Panc1 (cell line): ENCODE measurements around the gene EIF2S3. TPM values are rescaled to one million over a fixed set of nuclear protein-coding genes. Genes with fewer than 3 reads are reported as not detected.

Source experiments
- ATAC-seq: fragments of 200-7000 bp; cut with Tn5 transposase; 2 replicates; pipeline ENCODE4 v1.9.1; 2020; ENCODE audit warnings: mild to moderate bottlenecking, moderate library complexity
- BruUV-seq: library from RNA; stranded (reverse); fragments of 400-500 nt; replicated peaks from 2 replicates; lab custom pipeline; 2021; lab: Mats Ljungman, UMichigan
- CTCF ChIA-PET: fragments of 300-600 bp; sonication (Branson Sonifier 250); formaldehyde crosslinking; loops from one replicate; lab custom pipeline; 2022; ENCODE audit warnings: antibody characterized with exemption; lab: Charles Lee
- POLR2A ChIA-PET: fragments of 300-600 bp; sonication (Branson Sonifier 250); formaldehyde crosslinking; loops from one replicate; lab custom pipeline; 2022; ENCODE audit warnings: antibody characterized with exemption; lab: Charles Lee
- DNase-seq: peaks from one replicate; pipeline ENCODE4 v3.0.0-alpha.2; 2010; ENCODE audit warnings: low read depth, low spot score
- H3K27ac ChIP-seq: 2 replicates; pipeline ENCODE4 v1.5.1; 2011; ENCODE audit warnings: mild to moderate bottlenecking, low read length, inconsistent platforms
- H3K27me3 ChIP-seq: fragments of 200-500 bp; sonication (Bioruptor generic); 2 replicates; pipeline ENCODE4 v1.6.0; 2014; ENCODE audit warnings: low read length, inconsistent platforms; ENCODE audit not compliant: control insufficient read depth, insufficient read depth
- H3K36me3 ChIP-seq: fragments of 200-500 bp; sonication (Bioruptor generic); 2 replicates; pipeline ENCODE4 v1.5.1; 2014; ENCODE audit warnings: inconsistent platforms, mild to moderate bottlenecking, low read length, moderate library complexity; ENCODE audit not compliant: control insufficient read depth, insufficient read depth
- H3K4me1 ChIP-seq: 2 replicates; pipeline ENCODE4 v1.5.1; 2011; ENCODE audit warnings: inconsistent platforms, mild to moderate bottlenecking, low read length, moderate library complexity; ENCODE audit not compliant: control insufficient read depth, insufficient read depth
- H3K4me3 ChIP-seq, 2 experiments: 2 replicates each; pipeline ENCODE4 v1.5.1; 2011 to 2012; ENCODE audit warnings: low read depth in 2 of 2, low read length in 2 of 2, mild to moderate bottlenecking in 2 of 2, inconsistent platforms in 1 of 2, moderate library complexity in 1 of 2
- H3K9me3 ChIP-seq: fragments of 200-500 bp; sonication (Bioruptor generic); 2 replicates; pipeline ENCODE4 v1.5.1; 2014; ENCODE audit warnings: low read depth, mild to moderate bottlenecking, inconsistent platforms, low read length, moderate library complexity; ENCODE audit not compliant: control insufficient read depth, insufficient read depth
- POLR2AphosphoS5 ChIP-seq: IDR thresholded peaks from 2 replicates; pipeline ENCODE4 v1.6.1; 2012; ENCODE audit warnings: mild to moderate bottlenecking, low read depth, low read length, moderate library complexity
- SIN3A ChIP-seq: IDR thresholded peaks from 2 replicates; pipeline ENCODE4 v1.6.1; 2012; ENCODE audit warnings: low read depth, mild to moderate bottlenecking, low read length, moderate library complexity, borderline replicate concordance; ENCODE audit not compliant: insufficient read depth
- TCF7L2 ChIP-seq: IDR thresholded peaks from 2 replicates; pipeline ENCODE4 v1.6.1; 2011; ENCODE audit warnings: mild to moderate bottlenecking, low read depth, low read length, inconsistent platforms
- in situ Hi-C: cut with HindIII; loops from 2 replicates; pipeline ENCODE4 v1.10.0; 2016; ENCODE audit warnings: low sequenced_read_pairs, low pct_unique_long_range_greater_than_20kb
- intact Hi-C: fragments of 100-400 bp; cut with micrococcal nuclease; formaldehyde crosslinking; loops from one replicate; pipeline ENCODE4 v1.10.0; 2022; ENCODE audit not compliant: unreplicated experiment
- total RNA-seq: library from RNA; stranded (reverse); gene quantifications from one replicate; pipeline ENCODE4 v1.2.1, GENCODE V29; 2021; ENCODE audit not compliant: unreplicated experiment
- TF ChIP-seq, protein P1 (sequence below), 2 experiments: IDR thresholded peaks; 2 replicates each; pipeline ENCODE4 v1.6.1; 2011 to 2012; ENCODE audit warnings: low read depth in 2 of 2, control low read depth in 1 of 2, low read length in 1 of 2, mild to moderate bottlenecking in 1 of 2, moderate library complexity in 1 of 2; ENCODE audit not compliant: insufficient read depth in 1 of 2
- TF ChIP-seq, protein P2 (sequence below): fragments of 450-650 bp; IDR thresholded peaks from 2 replicates; pipeline ENCODE4 v1.5.1; 2017; ENCODE audit warnings: mild to moderate bottlenecking

Gene EIF2S3
- total RNA-seq, 1 experiment from 2014 or later = 154 TPM

DNA sequence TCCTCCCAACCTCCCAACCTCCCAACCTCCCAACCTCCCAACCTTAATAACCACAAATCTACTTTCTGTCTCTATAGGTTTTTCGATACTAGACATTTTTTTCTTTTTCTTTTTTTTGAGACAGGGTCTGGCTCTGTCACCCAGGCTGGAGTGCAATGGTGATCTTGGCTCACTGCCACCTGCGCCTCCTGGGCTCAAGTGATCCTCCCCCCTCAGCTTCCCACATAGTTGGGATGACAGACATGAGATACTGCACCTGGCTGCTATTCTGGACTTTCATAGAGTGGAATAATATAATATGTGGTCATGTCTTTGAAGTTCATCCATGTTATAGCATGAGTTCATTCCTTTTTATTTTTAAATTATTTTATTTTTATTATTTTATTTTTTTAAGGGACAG lies 55.3 kb downstream of the EIF2S3 start:
- DNase-seq (no peak), ATAC-seq (no peak)
- ChIA-PET POLR2A (no interaction called here), CTCF (no interaction called here)
- Histone ChIP-seq H3K4me1 (no peaks in the 10 kb centered on the region), H3K9me3 (no peaks in the 10 kb centered on the region), H3K36me3 (no peaks in the 10 kb centered on the region), H3K4me3 (no peak overlapping the region), H3K27me3 (no peaks in the 10 kb centered on the region), H3K27ac (no peak overlapping the region)
- no TSS peak for BruUV-seq
- intact Hi-C loops (no loop called here), in situ Hi-C loops (no loop called here)
- no peak for TF ChIP-seq POLR2AphosphoS5
- TF ChIP-seq, protein P1, sequence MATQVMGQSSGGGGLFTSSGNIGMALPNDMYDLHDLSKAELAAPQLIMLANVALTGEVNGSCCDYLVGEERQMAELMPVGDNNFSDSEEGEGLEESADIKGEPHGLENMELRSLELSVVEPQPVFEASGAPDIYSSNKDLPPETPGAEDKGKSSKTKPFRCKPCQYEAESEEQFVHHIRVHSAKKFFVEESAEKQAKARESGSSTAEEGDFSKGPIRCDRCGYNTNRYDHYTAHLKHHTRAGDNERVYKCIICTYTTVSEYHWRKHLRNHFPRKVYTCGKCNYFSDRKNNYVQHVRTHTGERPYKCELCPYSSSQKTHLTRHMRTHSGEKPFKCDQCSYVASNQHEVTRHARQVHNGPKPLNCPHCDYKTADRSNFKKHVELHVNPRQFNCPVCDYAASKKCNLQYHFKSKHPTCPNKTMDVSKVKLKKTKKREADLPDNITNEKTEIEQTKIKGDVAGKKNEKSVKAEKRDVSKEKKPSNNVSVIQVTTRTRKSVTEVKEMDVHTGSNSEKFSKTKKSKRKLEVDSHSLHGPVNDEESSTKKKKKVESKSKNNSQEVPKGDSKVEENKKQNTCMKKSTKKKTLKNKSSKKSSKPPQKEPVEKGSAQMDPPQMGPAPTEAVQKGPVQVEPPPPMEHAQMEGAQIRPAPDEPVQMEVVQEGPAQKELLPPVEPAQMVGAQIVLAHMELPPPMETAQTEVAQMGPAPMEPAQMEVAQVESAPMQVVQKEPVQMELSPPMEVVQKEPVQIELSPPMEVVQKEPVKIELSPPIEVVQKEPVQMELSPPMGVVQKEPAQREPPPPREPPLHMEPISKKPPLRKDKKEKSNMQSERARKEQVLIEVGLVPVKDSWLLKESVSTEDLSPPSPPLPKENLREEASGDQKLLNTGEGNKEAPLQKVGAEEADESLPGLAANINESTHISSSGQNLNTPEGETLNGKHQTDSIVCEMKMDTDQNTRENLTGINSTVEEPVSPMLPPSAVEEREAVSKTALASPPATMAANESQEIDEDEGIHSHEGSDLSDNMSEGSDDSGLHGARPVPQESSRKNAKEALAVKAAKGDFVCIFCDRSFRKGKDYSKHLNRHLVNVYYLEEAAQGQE (IDR thresholded peaks at IDR 0.05; ENCODE audit: insufficient read depth in 1 of 2, low read depth in 2 of 2, low read length in 1 of 2) = no peak
- no peak for TF ChIP-seq SIN3A
- TF ChIP-seq, protein P2, sequence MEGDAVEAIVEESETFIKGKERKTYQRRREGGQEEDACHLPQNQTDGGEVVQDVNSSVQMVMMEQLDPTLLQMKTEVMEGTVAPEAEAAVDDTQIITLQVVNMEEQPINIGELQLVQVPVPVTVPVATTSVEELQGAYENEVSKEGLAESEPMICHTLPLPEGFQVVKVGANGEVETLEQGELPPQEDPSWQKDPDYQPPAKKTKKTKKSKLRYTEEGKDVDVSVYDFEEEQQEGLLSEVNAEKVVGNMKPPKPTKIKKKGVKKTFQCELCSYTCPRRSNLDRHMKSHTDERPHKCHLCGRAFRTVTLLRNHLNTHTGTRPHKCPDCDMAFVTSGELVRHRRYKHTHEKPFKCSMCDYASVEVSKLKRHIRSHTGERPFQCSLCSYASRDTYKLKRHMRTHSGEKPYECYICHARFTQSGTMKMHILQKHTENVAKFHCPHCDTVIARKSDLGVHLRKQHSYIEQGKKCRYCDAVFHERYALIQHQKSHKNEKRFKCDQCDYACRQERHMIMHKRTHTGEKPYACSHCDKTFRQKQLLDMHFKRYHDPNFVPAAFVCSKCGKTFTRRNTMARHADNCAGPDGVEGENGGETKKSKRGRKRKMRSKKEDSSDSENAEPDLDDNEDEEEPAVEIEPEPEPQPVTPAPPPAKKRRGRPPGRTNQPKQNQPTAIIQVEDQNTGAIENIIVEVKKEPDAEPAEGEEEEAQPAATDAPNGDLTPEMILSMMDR = no peak
- no peak for TF ChIP-seq TCF7L2

DNA sequence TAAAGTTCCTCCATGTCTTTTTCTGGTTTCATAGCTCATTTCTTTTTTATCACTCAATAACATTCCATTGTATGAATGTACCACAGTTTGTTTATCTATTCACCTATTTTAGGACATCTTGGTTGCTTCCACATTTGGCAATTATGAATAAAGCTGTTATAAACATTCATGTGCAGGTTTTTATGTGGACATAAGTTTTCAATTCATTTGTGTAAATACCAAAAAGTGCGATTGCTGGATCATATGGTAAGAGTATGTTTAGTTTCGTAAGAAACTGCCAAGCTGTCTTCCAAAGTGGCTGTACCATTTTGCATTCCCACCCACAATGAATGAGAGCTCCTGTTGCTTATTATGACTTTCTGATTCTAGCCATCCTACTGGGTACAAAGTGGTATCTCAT lies 58.4 kb downstream of the EIF2S3 start:
- ATAC-seq (no peak), DNase-seq (no peak)
- Histone ChIP-seq H3K27me3 (no peaks in the 10 kb centered on the region), H3K4me1 (no peaks in the 10 kb centered on the region; the same call in 1 of the 2 replicates), H3K27ac (no peak overlapping the region), H3K9me3 (no peaks in the 10 kb centered on the region), H3K4me3 (no peak overlapping the region), H3K36me3 (no peaks in the 10 kb centered on the region)
- ChIA-PET CTCF (no interaction called here), POLR2A (no interaction called here)
- in situ Hi-C loops (no loop called here), intact Hi-C loops (no loop called here)
- TF ChIP-seq TCF7L2 = no peak
- TF ChIP-seq SIN3A = no peak
- no peak for TF ChIP-seq POLR2AphosphoS5
- TF ChIP-seq, protein P2 = no peak
- no TSS peak for BruUV-seq
